ENCODE results near the gene ATP13A3. TPM values are rescaled to one million over a fixed set of nuclear protein-coding genes. Genes with fewer than 3 reads are reported as not detected.

Gene ATP13A3
- total RNA-seq, 1 donor from 2014 or later = 44.4 TPM

DNA sequence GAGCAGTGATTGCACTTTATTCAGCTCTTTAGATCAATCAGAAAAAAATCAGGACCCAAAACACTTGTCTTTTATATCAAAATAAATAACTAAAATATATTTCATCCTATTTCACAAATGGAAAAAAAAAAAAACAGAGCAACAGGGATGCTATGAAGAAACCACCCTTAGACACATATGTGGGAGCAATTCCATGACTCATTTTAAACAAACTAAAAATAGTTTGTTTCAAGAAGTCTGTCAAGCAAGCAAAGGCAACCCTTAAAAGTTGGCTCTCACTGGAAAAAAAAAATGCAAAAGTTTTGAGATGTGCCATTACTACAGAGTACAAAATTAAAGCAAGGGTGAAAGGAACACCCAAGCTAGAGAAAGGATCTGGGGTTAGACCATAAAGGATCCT lies 5.7 kb downstream of the ATP13A3 start:
- Histone ChIP-seq H3K27me3 (ENCODE audit: control insufficient read depth in 3 of 3, insufficient read depth in 3 of 3, low read length in 3 of 3) (no peaks in the 10 kb centered on the region), H3K36me3 (ENCODE audit: control insufficient read depth in 3 of 3, insufficient read depth in 3 of 3, low read length in 3 of 3) (peaks cover 0 to 3% (median 0%) of the 10 kb centered on the region in 3 donors), H3K4me1 (ENCODE audit: control insufficient read depth in 3 of 3, insufficient read depth in 3 of 3, low read length in 3 of 3) (peaks cover 16 to 22% (median 16%) of the 10 kb centered on the region in 3 donors), H3K9me3 (ENCODE audit: control insufficient read depth in 3 of 3, low read length in 3 of 3) (no peaks in the 10 kb centered on the region), H3K27ac (ENCODE audit: low read depth, low read length) (no peak overlapping the region), H3K9ac (ENCODE audit: low read depth in 1 of 3, low read length in 3 of 3) (no peak overlapping the region), H3K4me3 (ENCODE audit: low read length in 3 of 3) (no peak overlapping the region)

DNA sequence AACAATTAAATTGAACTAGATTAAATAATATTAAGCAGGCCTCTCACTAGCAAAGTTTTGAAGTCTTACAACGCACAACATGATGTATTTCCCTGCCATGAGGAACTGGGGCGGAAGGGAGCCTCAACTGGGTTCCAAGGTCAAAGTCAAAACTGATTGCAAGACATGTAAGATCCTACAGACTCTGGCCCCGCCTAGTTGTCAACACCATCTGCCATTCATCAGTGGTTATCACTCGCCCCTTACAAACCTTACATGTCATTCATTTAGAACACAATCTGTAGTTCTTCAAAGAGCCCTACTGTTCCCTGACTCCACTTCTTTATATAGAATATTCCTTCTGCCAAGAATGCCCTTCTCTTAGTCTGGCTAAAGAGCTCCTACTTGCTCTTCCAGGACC lies 10.0 kb downstream of the ATP13A3 start:
- no peak overlapping the region for H3K27ac ChIP-seq (ENCODE audit: low read depth, low read length)
- H3K36me3 ChIP-seq (ENCODE audit: control insufficient read depth in 3 of 3, insufficient read depth in 3 of 3, low read length in 3 of 3) = no peaks in the 10 kb centered on the region
- no peak overlapping the region for H3K9ac ChIP-seq (ENCODE audit: low read depth in 1 of 3, low read length in 3 of 3)
- H3K4me1 ChIP-seq (ENCODE audit: control insufficient read depth in 3 of 3, insufficient read depth in 3 of 3, low read length in 3 of 3) = peaks cover 7 to 19% (median 9%) of the 10 kb centered on the region in 3 donors
- H3K4me3 ChIP-seq (ENCODE audit: low read length in 3 of 3) = no peak overlapping the region
- no peaks in the 10 kb centered on the region for H3K9me3 ChIP-seq (ENCODE audit: control insufficient read depth in 3 of 3, low read length in 3 of 3)
- no peaks in the 10 kb centered on the region for H3K27me3 ChIP-seq (ENCODE audit: control insufficient read depth in 3 of 3, insufficient read depth in 3 of 3, low read length in 3 of 3)

DNA sequence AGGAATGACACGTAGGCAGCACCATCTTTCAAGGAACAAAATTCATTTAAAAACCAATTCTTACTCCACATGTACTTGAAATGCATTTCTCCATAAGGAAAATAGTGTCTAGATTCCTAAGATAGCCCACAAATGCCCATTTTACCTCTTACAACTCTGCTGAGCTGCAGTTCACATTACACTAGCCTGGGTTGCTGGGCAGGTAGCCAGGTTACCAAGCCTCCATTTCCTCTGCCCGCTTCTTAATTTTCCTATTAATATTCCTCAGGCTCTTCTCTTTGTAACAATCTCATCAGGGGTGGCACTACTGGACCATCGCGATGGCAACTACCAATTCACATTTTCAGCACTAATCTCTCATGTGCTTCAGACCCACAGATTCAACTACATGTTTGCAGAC lies 10.8 kb downstream of the ATP13A3 start:
- H3K9ac ChIP-seq (ENCODE audit: low read depth in 1 of 3, low read length in 3 of 3) = no peak overlapping the region
- peaks cover 7 to 19% (median 9%) of the 10 kb centered on the region in 3 donors for H3K4me1 ChIP-seq (ENCODE audit: control insufficient read depth in 3 of 3, insufficient read depth in 3 of 3, low read length in 3 of 3)
- no peak overlapping the region for H3K27ac ChIP-seq (ENCODE audit: low read depth, low read length)
- no peaks in the 10 kb centered on the region for H3K9me3 ChIP-seq (ENCODE audit: control insufficient read depth in 3 of 3, low read length in 3 of 3)
- H3K36me3 ChIP-seq (ENCODE audit: control insufficient read depth in 3 of 3, insufficient read depth in 3 of 3, low read length in 3 of 3) = no peaks in the 10 kb centered on the region
- no peak overlapping the region for H3K4me3 ChIP-seq (ENCODE audit: low read length in 3 of 3)
- H3K27me3 ChIP-seq (ENCODE audit: control insufficient read depth in 3 of 3, insufficient read depth in 3 of 3, low read length in 3 of 3) = no peaks in the 10 kb centered on the region

DNA sequence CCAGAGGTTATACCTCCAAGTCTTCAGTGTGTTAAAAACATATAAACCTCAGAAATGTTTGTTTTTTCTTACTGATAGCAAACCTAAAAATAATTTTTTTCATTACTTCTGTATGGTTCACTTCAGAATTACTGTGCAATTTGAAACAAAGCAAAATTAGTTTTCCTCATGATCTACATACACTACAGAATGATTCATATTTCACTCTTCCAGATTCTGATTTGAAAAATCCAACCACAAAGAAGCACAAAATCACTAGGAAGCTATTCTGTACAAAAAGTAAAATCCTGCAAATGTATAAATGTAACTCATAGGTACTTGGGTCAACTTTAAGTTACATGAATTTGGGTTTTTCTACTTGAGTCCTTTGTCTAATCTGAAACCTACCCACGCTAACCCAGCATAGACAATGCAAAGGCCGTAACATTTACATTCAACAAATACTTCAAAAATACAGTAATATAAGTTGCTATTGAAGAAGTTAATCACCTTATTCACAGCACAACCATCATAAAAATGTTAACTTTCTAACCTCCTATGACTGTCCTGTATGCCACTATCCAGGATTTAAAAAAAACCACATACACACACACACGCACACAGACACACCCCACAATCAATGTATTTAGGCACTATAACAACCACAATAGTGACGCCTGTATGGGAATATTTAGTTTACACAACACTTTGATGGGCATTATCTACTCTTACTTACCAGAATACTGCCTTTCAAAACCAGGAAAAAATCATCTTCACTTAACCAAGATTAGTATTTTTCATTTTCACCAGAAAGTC lies 11.5 kb downstream of the ATP13A3 start:
- H3K9ac ChIP-seq (ENCODE audit: low read depth in 1 of 3, low read length in 3 of 3) = no peak overlapping the region
- H3K9me3 ChIP-seq (ENCODE audit: control insufficient read depth in 3 of 3, low read length in 3 of 3) = no peaks in the 10 kb centered on the region
- no peaks in the 10 kb centered on the region for H3K27me3 ChIP-seq (ENCODE audit: control insufficient read depth in 3 of 3, insufficient read depth in 3 of 3, low read length in 3 of 3)
- H3K27ac ChIP-seq (ENCODE audit: low read depth, low read length) = no peak overlapping the region
- H3K4me3 ChIP-seq (ENCODE audit: low read length in 3 of 3) = no peak overlapping the region
- peaks cover 7 to 19% (median 9%) of the 10 kb centered on the region in 3 donors for H3K4me1 ChIP-seq (ENCODE audit: control insufficient read depth in 3 of 3, insufficient read depth in 3 of 3, low read length in 3 of 3)
- no peaks in the 10 kb centered on the region for H3K36me3 ChIP-seq (ENCODE audit: control insufficient read depth in 3 of 3, insufficient read depth in 3 of 3, low read length in 3 of 3)

DNA sequence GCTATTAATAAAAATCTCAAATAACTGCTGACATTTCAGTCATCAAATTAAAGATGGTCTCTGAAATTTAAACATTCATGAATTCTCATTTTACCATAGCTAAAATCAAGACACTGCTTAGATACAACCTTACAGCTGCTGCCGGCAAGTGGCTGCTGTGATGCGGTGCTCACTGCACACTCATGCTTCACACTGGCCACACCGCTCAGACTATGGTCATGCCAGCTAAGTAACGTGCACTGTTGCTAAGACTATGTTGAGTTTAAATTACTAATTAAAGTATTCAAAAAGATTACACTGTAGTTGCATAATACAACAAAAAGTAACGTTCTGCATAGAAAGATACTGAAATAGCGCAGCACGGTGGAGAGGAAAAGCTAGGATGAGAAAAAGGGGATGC lies 12.1 kb downstream of the ATP13A3 start:
- no peaks in the 10 kb centered on the region for H3K9me3 ChIP-seq (ENCODE audit: control insufficient read depth in 3 of 3, low read length in 3 of 3)
- H3K36me3 ChIP-seq (ENCODE audit: control insufficient read depth in 3 of 3, insufficient read depth in 3 of 3, low read length in 3 of 3) = no peaks in the 10 kb centered on the region
- H3K4me3 ChIP-seq (ENCODE audit: low read length in 3 of 3) = no peak overlapping the region
- no peak overlapping the region for H3K27ac ChIP-seq (ENCODE audit: low read depth, low read length)
- H3K4me1 ChIP-seq (ENCODE audit: control insufficient read depth in 3 of 3, insufficient read depth in 3 of 3, low read length in 3 of 3) = peaks cover 7 to 19% (median 9%) of the 10 kb centered on the region in 3 donors
- no peak overlapping the region for H3K9ac ChIP-seq (ENCODE audit: low read depth in 1 of 3, low read length in 3 of 3)
- H3K27me3 ChIP-seq (ENCODE audit: control insufficient read depth in 3 of 3, insufficient read depth in 3 of 3, low read length in 3 of 3) = no peaks in the 10 kb centered on the region

DNA sequence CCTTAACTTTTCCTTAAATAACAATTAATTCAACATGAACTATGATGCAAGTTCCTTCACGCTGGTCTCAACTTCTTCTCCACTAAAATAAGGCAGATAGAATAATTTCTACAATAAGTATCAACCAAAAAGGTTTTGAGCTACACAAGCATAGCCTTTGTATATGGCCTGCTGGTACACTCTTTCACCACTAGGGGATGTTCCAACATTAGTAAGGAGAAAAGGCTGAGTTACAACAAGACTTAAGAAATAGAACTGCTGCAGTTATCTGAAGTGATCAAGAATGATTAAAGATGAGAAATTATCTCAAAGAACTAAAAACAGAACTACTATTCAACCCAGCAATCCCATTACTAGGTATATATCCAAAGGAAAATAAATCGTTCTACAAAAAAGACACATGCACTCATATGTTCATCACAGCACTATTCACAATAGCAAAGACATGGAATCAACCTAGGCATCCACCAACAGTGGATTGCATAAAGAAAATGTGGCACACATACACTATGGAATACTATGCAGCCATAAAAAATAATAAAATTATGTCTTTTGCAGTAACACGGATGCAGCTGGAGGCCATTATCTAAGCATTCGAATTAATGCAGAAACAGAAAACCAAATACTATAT lies 14.4 kb downstream of the ATP13A3 start:
- no peak overlapping the region for H3K9ac ChIP-seq (ENCODE audit: low read depth in 1 of 3, low read length in 3 of 3)
- H3K9me3 ChIP-seq (ENCODE audit: control insufficient read depth in 3 of 3, low read length in 3 of 3) = no peaks in the 10 kb centered on the region
- H3K4me1 ChIP-seq (ENCODE audit: control insufficient read depth in 3 of 3, insufficient read depth in 3 of 3, low read length in 3 of 3) = peaks cover 7 to 19% (median 9%) of the 10 kb centered on the region in 3 donors
- no peaks in the 10 kb centered on the region for H3K36me3 ChIP-seq (ENCODE audit: control insufficient read depth in 3 of 3, insufficient read depth in 3 of 3, low read length in 3 of 3)
- no peak overlapping the region for H3K4me3 ChIP-seq (ENCODE audit: low read length in 3 of 3)
- H3K27me3 ChIP-seq (ENCODE audit: control insufficient read depth in 3 of 3, insufficient read depth in 3 of 3, low read length in 3 of 3) = no peaks in the 10 kb centered on the region
- H3K27ac ChIP-seq (ENCODE audit: low read depth, low read length) = no peak overlapping the region

DNA sequence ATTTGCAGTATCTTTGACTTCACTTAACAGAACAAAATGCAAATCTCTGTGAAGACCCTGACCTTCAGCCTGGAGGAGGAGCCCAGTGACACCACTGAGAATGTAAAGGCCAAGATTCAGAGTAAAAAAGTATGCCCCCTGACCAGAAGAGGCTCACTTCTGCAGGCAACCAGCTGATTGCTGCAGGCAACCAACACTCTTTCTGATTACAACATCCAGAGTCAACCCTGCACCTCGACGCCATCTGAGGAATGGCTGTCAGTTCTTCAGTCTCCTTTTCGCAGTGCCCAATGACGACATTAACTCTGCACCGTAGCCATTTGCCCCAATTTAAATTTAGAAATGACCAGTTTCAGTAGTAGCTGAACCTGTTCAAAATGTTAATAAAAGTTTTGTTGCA lies 14.9 kb downstream of the ATP13A3 start:
- H3K27me3 ChIP-seq (ENCODE audit: control insufficient read depth in 3 of 3, insufficient read depth in 3 of 3, low read length in 3 of 3) = no peaks in the 10 kb centered on the region
- no peak overlapping the region for H3K4me3 ChIP-seq (ENCODE audit: low read length in 3 of 3)
- no peaks in the 10 kb centered on the region for H3K9me3 ChIP-seq (ENCODE audit: control insufficient read depth in 3 of 3, low read length in 3 of 3)
- no peaks in the 10 kb centered on the region for H3K36me3 ChIP-seq (ENCODE audit: control insufficient read depth in 3 of 3, insufficient read depth in 3 of 3, low read length in 3 of 3)
- no peak overlapping the region for H3K27ac ChIP-seq (ENCODE audit: low read depth, low read length)
- H3K4me1 ChIP-seq (ENCODE audit: control insufficient read depth in 3 of 3, insufficient read depth in 3 of 3, low read length in 3 of 3) = peaks cover 4 to 14% (median 5%) of the 10 kb centered on the region in 3 donors
- no peak overlapping the region for H3K9ac ChIP-seq (ENCODE audit: low read depth in 1 of 3, low read length in 3 of 3)

DNA sequence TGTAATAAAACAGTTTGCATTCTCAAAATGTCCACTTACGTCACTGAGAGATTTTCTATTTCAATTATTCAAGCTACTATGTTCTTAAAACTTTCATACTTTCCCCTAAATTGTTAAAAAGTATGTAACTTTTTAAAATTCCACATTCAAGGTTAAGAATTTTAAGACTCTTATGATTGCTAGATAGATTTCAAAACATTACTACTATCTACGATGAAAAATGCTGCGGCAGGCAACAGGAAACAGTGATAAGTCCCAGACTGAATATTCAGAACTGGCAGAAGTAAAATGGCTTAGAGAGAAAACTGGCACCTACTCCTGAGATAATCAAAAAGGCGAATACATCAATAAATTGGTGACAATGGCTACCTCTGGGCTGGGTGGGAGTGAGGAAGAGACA lies 16.2 kb downstream of the ATP13A3 start:
- H3K9ac ChIP-seq (ENCODE audit: low read depth in 1 of 3, low read length in 3 of 3) = no peak overlapping the region
- no peak overlapping the region for H3K4me3 ChIP-seq (ENCODE audit: low read length in 3 of 3)
- H3K9me3 ChIP-seq (ENCODE audit: control insufficient read depth in 3 of 3, low read length in 3 of 3) = no peaks in the 10 kb centered on the region
- no peak overlapping the region for H3K27ac ChIP-seq (ENCODE audit: low read depth, low read length)
- no peaks in the 10 kb centered on the region for H3K27me3 ChIP-seq (ENCODE audit: control insufficient read depth in 3 of 3, insufficient read depth in 3 of 3, low read length in 3 of 3)
- H3K4me1 ChIP-seq (ENCODE audit: control insufficient read depth in 3 of 3, insufficient read depth in 3 of 3, low read length in 3 of 3) = peaks cover 0 to 3% (median 3%) of the 10 kb centered on the region in 3 donors
- H3K36me3 ChIP-seq (ENCODE audit: control insufficient read depth in 3 of 3, insufficient read depth in 3 of 3, low read length in 3 of 3) = no peaks in the 10 kb centered on the region

DNA sequence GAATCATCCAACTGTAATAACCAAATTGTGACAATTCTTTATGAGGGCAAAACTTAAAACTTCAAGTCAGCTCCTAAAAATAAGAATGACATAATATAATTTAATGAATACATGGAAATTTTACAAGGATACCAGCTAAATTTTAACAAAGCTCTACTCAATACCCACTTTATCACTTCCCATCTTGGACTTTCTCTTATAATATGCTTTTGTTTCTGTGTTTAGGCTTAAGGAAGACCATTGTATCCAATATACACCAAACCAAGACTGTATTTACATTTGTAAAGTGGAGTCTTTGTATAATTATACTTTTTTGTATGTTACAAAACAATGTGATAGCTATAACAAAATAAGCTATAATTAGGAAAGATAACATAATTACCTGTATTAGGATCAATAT lies 16.8 kb downstream of the ATP13A3 start:
- Histone ChIP-seq H3K4me1 (ENCODE audit: control insufficient read depth in 3 of 3, insufficient read depth in 3 of 3, low read length in 3 of 3) (peaks cover 0 to 3% (median 0%) of the 10 kb centered on the region in 3 donors), H3K9me3 (ENCODE audit: control insufficient read depth in 3 of 3, low read length in 3 of 3) (no peaks in the 10 kb centered on the region), H3K4me3 (ENCODE audit: low read length in 3 of 3) (no peak overlapping the region), H3K9ac (ENCODE audit: low read depth in 1 of 3, low read length in 3 of 3) (no peak overlapping the region), H3K27me3 (ENCODE audit: control insufficient read depth in 3 of 3, insufficient read depth in 3 of 3, low read length in 3 of 3) (no peaks in the 10 kb centered on the region), H3K36me3 (ENCODE audit: control insufficient read depth in 3 of 3, insufficient read depth in 3 of 3, low read length in 3 of 3) (no peaks in the 10 kb centered on the region), H3K27ac (ENCODE audit: low read depth, low read length) (no peak overlapping the region)

DNA sequence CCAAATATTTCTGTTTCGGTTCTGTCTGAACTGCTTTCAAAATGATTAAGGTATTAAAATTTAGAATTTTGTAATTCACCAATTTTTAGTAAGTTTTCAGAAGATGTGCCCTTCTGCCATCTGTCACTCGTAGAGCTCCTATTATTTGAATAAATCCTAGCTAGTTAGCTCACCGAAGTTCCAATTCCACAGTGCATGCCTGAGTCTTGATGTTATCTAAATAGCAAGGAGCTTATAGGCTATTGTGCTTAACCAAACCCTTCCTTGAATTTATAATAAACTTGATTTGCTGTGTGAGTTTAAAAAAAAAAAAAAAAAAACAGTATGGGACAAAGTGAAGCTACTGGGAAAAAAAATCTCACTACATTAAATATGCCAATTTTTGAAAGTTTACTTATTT lies 18.7 kb downstream of the ATP13A3 start:
- H3K27ac ChIP-seq (ENCODE audit: low read depth, low read length) = no peak overlapping the region
- H3K4me3 ChIP-seq (ENCODE audit: low read length in 3 of 3) = no peak overlapping the region
- H3K9ac ChIP-seq (ENCODE audit: low read depth in 1 of 3, low read length in 3 of 3) = no peak overlapping the region
- H3K4me1 ChIP-seq (ENCODE audit: control insufficient read depth in 3 of 3, insufficient read depth in 3 of 3, low read length in 3 of 3) = peaks cover 0 to 3% (median 0%) of the 10 kb centered on the region in 3 donors
- no peaks in the 10 kb centered on the region for H3K36me3 ChIP-seq (ENCODE audit: control insufficient read depth in 3 of 3, insufficient read depth in 3 of 3, low read length in 3 of 3)
- H3K27me3 ChIP-seq (ENCODE audit: control insufficient read depth in 3 of 3, insufficient read depth in 3 of 3, low read length in 3 of 3) = no peaks in the 10 kb centered on the region
- no peaks in the 10 kb centered on the region for H3K9me3 ChIP-seq (ENCODE audit: control insufficient read depth in 3 of 3, low read length in 3 of 3)

Measured in skeletal muscle tissue (tissue), 4 donors.